ENCODE results near the gene ENTPD8. TPM values are rescaled to one million over a fixed set of nuclear protein-coding genes. Genes with fewer than 3 reads are reported as not detected.
A peak's percentile ranks its signal among the peaks of the same experiment; 100 is the strongest.

The ENTPD8 gene
- total and polyA plus RNA-seq, 10 of the 15 experiments (the other 5 are each of a cell fraction or from before 2014, with no cell fraction given), result not detected

- Histone ChIP-seq H3K9ac (ENCODE audit: control insufficient read depth, insufficient read depth, low read length) (peak overlapping the region; percentile 64; the same call in 1 of the 2 replicates), H3K4me2 (ENCODE audit: control insufficient read depth, insufficient read depth) (peak overlapping the region; percentile 97), H3K79me2 (ENCODE audit: control insufficient read depth, insufficient read depth, low read length) (peaks cover 9% of the 10 kb centered on the region), H4K20me1 (ENCODE audit: control insufficient read depth, insufficient read depth) (no peaks in the 10 kb centered on the region), H2AFZ (ENCODE audit: control insufficient read depth, low read depth, low read length) (peak overlapping the region; percentile 72), H3K9me3 (replicated peaks; ENCODE audit: control insufficient read depth, insufficient read depth, low read length) (no peaks in the 10 kb centered on the region), H3K4me1 (ENCODE audit: control insufficient read depth, insufficient read depth, low read length) (peaks cover 14% of the 10 kb centered on the region), H3K27me3 (replicated peaks in 1 of 2; ENCODE audit: control insufficient read depth in 2 of 2, insufficient read depth in 2 of 2, low read length in 1 of 2) (no peaks in the 10 kb centered on the region), H3K36me3 (ENCODE audit: control insufficient read depth in 2 of 2, insufficient read depth in 2 of 2, low read length in 1 of 2) (no peaks in the 10 kb centered on the region), H3K4me3 (peak overlapping the region; percentile 78), H3K27ac (ENCODE audit: control insufficient read depth, insufficient read depth) (peak overlapping the region; percentile 58; the same call in 1 of the 2 replicates)
- TF ChIP-seq SPI1 (IDR thresholded peaks at IDR 0.05; ENCODE audit: borderline replicate concordance, insufficient read depth, low read depth, low read length), result peak; percentile 32; the same call in 1 of the 2 replicates
- TF ChIP-seq E4F1 (IDR thresholded peaks at IDR 0.05; ENCODE audit: borderline replicate concordance, partially characterized antibody), result peak; percentile 38
- TF ChIP-seq TCF3 (IDR thresholded peaks at IDR 0.05; ENCODE audit: borderline replicate concordance, insufficient read depth, low read depth, low read length), result no peak
- no peak for TF ChIP-seq NFYA (IDR thresholded peaks at IDR 0.05; ENCODE audit: borderline replicate concordance, low read depth, low read length)
- TF ChIP-seq RAD51 (IDR thresholded peaks at IDR 0.05), result no peak
- TF ChIP-seq EGR1 (IDR thresholded peaks at IDR 0.05; ENCODE audit: borderline replicate concordance in 1 of 2, low read depth in 2 of 2, low read length in 2 of 2), result peak in 1 of 2 experiments; percentile 7; a peak in 1 of 3 replicates
- no peak for TF ChIP-seq EED (IDR thresholded peaks at IDR 0.05; ENCODE audit: low read depth)
- RAD21 ChIA-PET (ENCODE audit: unreplicated experiment), result no interaction called here
- CTCF ChIA-PET, result interaction anchor here (0.6 kb wide), 2 partner anchors 84 to 217 kb away, joined by 3 read pairs; no protein-coding TSS in a partner anchor
- in situ Hi-C loops (cut with MboI), result no loop called here
- intact Hi-C loops (cut with micrococcal nuclease; ENCODE audit: unreplicated experiment), result no loop called here
- SMC1A ChIA-PET (ENCODE audit: uncharacterized antibody, unreplicated experiment), result no interaction called here
- BruUV-seq (replicated peaks), result no TSS peak
- WGBS (ENCODE audit: insufficient coverage, insufficient replicate concordance, low lambda C conversion rate, missing lambda C conversion rate), result 3% methylated on average over 17 of the region's 24 CpGs
- FAIRE-seq (no peak), ATAC-seq (peak; percentile 62), DNase-seq (ENCODE audit: low read depth, low spot score) (no peak)
- POLR2A ChIA-PET, result interaction anchor here (0.6 to 1.1 kb wide), 2 partner anchors 31 to 215 kb away, joined by 4 to 5 read pairs; partner anchors contain the start of genes EXD3 and NOXA1
Measured at GRCh38 chr9:137454145-137454596, 13.0 kb upstream of the ENTPD8 start.
